GM10266 (cell line): Measurements from ENCODE around the gene LEPR.
"Not testable (repeated sequence)": the region's sequence is repeated elsewhere in the genome, so short reads cannot be mapped to it uniquely, and the experiment has no call there.

Experiments
- DNase-seq: peaks from one replicate; pipeline ENCODE4 v3.0.0; 2012; ENCODE audit errors: extremely low spot score
- CTCF ChIP-seq: IDR thresholded peaks from 2 replicates; pipeline ENCODE4 v1.5.1; 2012; ENCODE audit warnings: mild to moderate bottlenecking, low read depth; ENCODE audit not compliant: control insufficient read depth, insufficient read depth; ENCODE audit errors: missing control alignments

LEPR gene

GRCh38 chr1:65449214-65449823 is 28.9 kb downstream of the LEPR start:
- TF ChIP-seq CTCF: no peak
- DNase-seq: no peak

- not testable (repeated sequence) for DNase-seq
Measured at GRCh38 chr1:65455678-65456077, 35.2 kb downstream of the LEPR start.

- no peak for DNase-seq
Measured at GRCh38 chr1:65456481-65456880, 36.0 kb downstream of the LEPR start.

GRCh38 chr1:65457868-65458267 is 37.4 kb downstream of the LEPR start:
- no peak for TF ChIP-seq CTCF
- no peak for DNase-seq

More at GRCh38 chr1:65456481-65456880, 36.0 kb downstream of the LEPR start:
- no peak for TF ChIP-seq CTCF

- TF ChIP-seq CTCF: no peak
- DNase-seq: no peak
Measured at GRCh38 chr1:65458730-65459396, 38.4 kb downstream of the LEPR start.

- TF ChIP-seq CTCF: peak; percentile 54
- DNase-seq: peak; percentile 29
Measured at GRCh38 chr1:65459397-65459768, 38.9 kb downstream of the LEPR start.

GRCh38 chr1:65465837-65466236 is 45.4 kb downstream of the LEPR start:
- not testable (repeated sequence) for DNase-seq

GRCh38 chr1:65467536-65467935 is 47.1 kb downstream of the LEPR start:
- TF ChIP-seq CTCF: no peak
- no peak for DNase-seq
